Testis (tissue), 5 donors: ENCODE data around the gene CPSF6. TPM values are rescaled to one million over a fixed set of nuclear protein-coding genes. Genes with fewer than 3 reads are reported as not detected.
A peak's percentile ranks its signal among the peaks of the same experiment; 100 is the strongest.
"Not testable (repeated sequence)": the region's sequence is repeated elsewhere in the genome, so short reads cannot be mapped to it uniquely, and the experiment has no call there.

Experiments
- DNase-seq: peaks from one replicate; pipeline ENCODE4 v3.0.0-alpha.2; 2019
- H3K27ac ChIP-seq, 2 donors: fragments of 200-600 bp; sonication (generic); one replicate each; pipeline ENCODE4 v1.5.1; 2019
- H3K27me3 ChIP-seq: fragments of 200-600 bp; sonication (generic); one replicate; pipeline ENCODE4 v1.5.1; 2019
- H3K36me3 ChIP-seq: fragments of 200-600 bp; sonication (generic); one replicate; pipeline ENCODE4 v1.5.1; 2017; ENCODE audit warnings: low read depth; ENCODE audit errors: missing control alignments
- H3K4me1 ChIP-seq: fragments of 200-600 bp; sonication (generic); one replicate; pipeline ENCODE4 v1.5.1; 2019
- H3K4me3 ChIP-seq, 2 donors: fragments of 200-600 bp; sonication (generic); one replicate each; pipeline ENCODE4 v1.5.1; 2017 to 2019
- H3K9me3 ChIP-seq: fragments of 200-600 bp; sonication (generic); one replicate; pipeline ENCODE4 v1.5.1; 2017
- POLR2A ChIP-seq: fragments of 450-650 bp; IDR thresholded peaks from one replicate; pipeline ENCODE4 v1.6.1; 2017; ENCODE audit warnings: antibody characterized with exemption, mild to moderate bottlenecking, moderate library complexity
- WGBS, 2 donors: methylation state at CpG; one replicate each; pipeline ENCODE4 v1.1.5; 2018; 5-methylcytosine and 5-hydroxymethylcytosine counted together
- intact Hi-C: fragments of 100-400 bp; cut with DNase I; formaldehyde crosslinking; loops from one replicate; pipeline ENCODE4 v1.15.1; 2023; ENCODE audit warnings: low total_unique reads
- long read RNA-seq, 2 donors: transcript quantifications; one replicate each; lab custom pipeline, GENCODE V29; 2026
- polyA plus RNA-seq: library from polyadenylated mRNA; stranded (reverse); fragments of 350-450 nt; fragmentation: Illumina TruSeq; extraction: RNeasy Lipid Tissue Mini Kit (QIAGEN cat#74804); gene quantifications from one replicate; pipeline ENCODE4 v1.2.3, GENCODE V29; 2014; ENCODE audit warnings: low read depth, low replicate concordance; ENCODE audit not compliant: insufficient read depth
- total RNA-seq, 2 donors: library from RNA; depleted of rRNA; stranded (reverse); fragments of >200 nt; gene quantifications; one replicate each; pipeline ENCODE4 v1.2.3, GENCODE V29; 2016
- TF ChIP-seq, protein P1 (sequence below), 3 experiments: fragments of 450-650 bp in 2 of 3; fragments of 200-600 bp in 1 of 3; sonication (generic) in 1 of 3; IDR thresholded peaks; one replicate each; pipeline ENCODE4 v1.5.1; 2016 to 2019; ENCODE audit warnings: antibody characterized with exemption in 3 of 3, mild to moderate bottlenecking in 2 of 3, moderate library complexity in 1 of 3

Gene CPSF6, protein sequence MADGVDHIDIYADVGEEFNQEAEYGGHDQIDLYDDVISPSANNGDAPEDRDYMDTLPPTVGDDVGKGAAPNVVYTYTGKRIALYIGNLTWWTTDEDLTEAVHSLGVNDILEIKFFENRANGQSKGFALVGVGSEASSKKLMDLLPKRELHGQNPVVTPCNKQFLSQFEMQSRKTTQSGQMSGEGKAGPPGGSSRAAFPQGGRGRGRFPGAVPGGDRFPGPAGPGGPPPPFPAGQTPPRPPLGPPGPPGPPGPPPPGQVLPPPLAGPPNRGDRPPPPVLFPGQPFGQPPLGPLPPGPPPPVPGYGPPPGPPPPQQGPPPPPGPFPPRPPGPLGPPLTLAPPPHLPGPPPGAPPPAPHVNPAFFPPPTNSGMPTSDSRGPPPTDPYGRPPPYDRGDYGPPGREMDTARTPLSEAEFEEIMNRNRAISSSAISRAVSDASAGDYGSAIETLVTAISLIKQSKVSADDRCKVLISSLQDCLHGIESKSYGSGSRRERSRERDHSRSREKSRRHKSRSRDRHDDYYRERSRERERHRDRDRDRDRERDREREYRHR
- 10 to 100 TPM; 60.9 to 72.2 TPM for total RNA-seq
- 41.2 TPM for polyA plus RNA-seq
- long read RNA-seq, donor 1, full-length matches to known transcripts, result 12 of 38 reads
- long read RNA-seq, donor 1, partial matches to known transcripts, result 26 of 38 reads
- long read RNA-seq, donor 1, other reads (novel, unspliced or antisense), result 0 of 38 reads
- long read RNA-seq, donor 2, full-length matches to known transcripts, result 12 of 21 reads
- long read RNA-seq, donor 2, partial matches to known transcripts, result 9 of 21 reads
- long read RNA-seq, donor 2, other reads (novel, unspliced or antisense), result 0 of 21 reads

DNA sequence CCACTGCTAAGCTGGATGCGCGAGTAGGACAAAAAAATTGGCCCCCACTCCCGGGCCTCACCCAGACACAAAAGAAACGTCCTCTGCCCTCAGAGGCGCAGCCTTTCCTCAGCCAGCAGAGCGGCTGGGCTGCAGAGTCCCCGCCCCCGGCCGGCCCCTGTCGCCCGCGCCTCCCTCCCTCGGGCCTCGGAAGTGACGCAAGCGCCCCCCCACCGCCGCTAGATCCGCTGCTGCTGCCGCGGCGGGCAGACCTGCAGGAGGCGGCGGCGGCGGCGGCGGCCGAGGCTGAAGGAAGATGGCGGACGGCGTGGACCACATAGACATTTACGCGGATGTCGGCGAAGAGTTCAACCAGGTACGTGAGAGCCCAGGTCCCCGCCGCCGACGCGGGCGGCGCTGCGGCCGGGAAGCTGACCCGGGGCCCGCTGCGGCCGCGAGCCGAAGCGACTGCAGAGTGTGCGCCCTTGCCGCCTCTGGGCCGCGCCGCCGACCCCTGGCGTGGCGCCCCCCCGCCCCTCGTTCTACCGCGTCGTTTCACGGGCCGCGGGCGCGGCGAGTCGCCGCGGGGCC lies at the start of gene CPSF6:
TSS of gene CPSF6 (plus strand) at position 218 of the 570 bp plus-strand sequence. CDS start at position 296, 78 bp downstream.
- DNase-seq, result peak; percentile 97
- H3K4me3 ChIP-seq, result peak within 1 kb of the TSS; percentile 93 to 98
- H3K9me3 ChIP-seq, result no peaks in the 10 kb centered on the region
- H3K4me1 ChIP-seq, result peaks cover 29% of the 10 kb centered on the region
- WGBS, 2 donors, result 1% methylated on average over 5 to 72 of the region's 75 CpGs
- H3K36me3 ChIP-seq, result no peaks in the 10 kb centered on the region
- H3K27me3 ChIP-seq, result no peaks in the 10 kb centered on the region
- TF ChIP-seq, protein P1, sequence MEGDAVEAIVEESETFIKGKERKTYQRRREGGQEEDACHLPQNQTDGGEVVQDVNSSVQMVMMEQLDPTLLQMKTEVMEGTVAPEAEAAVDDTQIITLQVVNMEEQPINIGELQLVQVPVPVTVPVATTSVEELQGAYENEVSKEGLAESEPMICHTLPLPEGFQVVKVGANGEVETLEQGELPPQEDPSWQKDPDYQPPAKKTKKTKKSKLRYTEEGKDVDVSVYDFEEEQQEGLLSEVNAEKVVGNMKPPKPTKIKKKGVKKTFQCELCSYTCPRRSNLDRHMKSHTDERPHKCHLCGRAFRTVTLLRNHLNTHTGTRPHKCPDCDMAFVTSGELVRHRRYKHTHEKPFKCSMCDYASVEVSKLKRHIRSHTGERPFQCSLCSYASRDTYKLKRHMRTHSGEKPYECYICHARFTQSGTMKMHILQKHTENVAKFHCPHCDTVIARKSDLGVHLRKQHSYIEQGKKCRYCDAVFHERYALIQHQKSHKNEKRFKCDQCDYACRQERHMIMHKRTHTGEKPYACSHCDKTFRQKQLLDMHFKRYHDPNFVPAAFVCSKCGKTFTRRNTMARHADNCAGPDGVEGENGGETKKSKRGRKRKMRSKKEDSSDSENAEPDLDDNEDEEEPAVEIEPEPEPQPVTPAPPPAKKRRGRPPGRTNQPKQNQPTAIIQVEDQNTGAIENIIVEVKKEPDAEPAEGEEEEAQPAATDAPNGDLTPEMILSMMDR (IDR thresholded peaks at IDR 0.05), result peak in 1 of 3 experiments; percentile 1
- peak; percentile 97 for TF ChIP-seq POLR2A
- intact Hi-C loops, result no loop called here
- H3K27ac ChIP-seq, result peak within 1 kb of the TSS; percentile 94 to 98

DNA sequence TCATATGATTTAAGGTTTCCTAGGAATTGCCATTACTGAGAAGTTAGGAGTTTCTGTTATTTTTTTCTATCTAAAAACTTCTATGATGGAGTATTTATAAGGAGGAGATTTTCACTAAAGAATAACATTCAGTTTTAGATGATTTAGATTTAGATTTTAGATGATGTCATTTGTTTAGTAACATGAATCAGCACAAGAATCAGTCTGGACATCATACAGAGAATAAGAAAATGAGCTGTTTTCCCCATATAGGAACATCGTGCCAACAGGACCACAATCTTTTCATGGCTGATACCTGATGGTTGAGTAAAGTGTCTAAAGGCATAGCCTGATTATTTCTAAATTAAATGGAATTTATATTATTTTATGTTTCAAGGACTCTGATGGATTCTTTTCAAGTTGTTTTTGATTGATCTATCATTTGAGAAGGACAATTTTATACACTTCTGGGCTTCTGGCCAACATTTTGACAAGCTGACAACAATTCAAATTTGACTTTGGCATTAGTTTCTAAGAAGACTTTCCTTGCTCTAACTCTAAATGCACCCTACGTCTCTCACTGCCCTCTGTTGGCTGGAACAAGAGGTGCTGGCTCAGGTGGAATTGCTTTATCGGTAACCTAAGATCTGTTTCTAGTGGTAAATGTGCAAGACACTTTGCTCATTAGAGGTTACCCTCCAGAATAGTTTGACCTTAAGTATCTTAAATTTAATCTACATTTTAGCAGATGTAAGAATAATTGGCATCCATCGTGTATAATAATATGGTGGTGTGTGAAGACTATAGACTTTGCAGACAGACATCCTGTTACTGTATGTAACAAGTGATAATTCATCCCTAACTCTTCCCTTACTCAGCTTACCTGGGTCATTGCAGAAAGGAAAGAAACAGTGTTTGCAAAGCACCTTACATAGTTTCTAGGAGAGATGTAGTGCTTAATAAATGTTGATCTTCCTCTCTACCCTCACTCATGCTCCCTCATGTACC lies 42.8 kb upstream of the CPSF6 start:
- no peaks in the 10 kb centered on the region for H3K27me3 ChIP-seq
- H3K9me3 ChIP-seq, result no peaks in the 10 kb centered on the region
- no peak for TF ChIP-seq POLR2A
- TF ChIP-seq, protein P1 (IDR thresholded peaks at IDR 0.05), result no peak
- DNase-seq, result no peak
- no peak overlapping the region for H3K4me3 ChIP-seq
- 76 to 82% methylated on average over 4 of the region's 4 CpGs for WGBS, 2 donors
- H3K27ac ChIP-seq, result no peak overlapping the region
- intact Hi-C loops, result no loop called here
- H3K4me1 ChIP-seq, result no peaks in the 10 kb centered on the region
- no peaks in the 10 kb centered on the region for H3K36me3 ChIP-seq

DNA sequence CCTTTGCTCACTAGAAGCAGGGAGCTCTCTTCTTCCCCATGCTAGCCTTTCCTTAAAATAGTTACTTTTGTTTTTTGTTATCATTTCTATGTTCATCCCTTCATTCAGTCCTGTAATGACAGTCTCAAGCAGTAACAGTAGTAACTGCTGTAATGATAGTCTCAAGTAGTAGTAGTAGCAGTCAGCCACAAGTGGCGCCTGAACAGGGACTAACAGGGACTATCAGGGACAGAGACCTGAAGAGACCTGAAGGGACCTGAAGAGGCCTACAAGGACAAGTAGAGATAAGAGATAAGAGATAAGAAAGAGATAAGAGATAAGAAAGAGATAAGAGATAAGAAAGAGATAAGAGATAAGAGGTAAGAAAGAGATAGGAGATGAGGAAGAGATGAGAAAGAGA lies 39.4 kb upstream of the CPSF6 start:
- H3K9me3 ChIP-seq, H3K27ac ChIP-seq, intact Hi-C loops, H3K4me3 ChIP-seq, H3K4me1 ChIP-seq, DNase-seq, H3K36me3 ChIP-seq, H3K27me3 ChIP-seq: not testable (repeated sequence)
- WGBS, 2 donors, result 94 to 100% methylated on average over 1 of the region's 1 CpG

DNA sequence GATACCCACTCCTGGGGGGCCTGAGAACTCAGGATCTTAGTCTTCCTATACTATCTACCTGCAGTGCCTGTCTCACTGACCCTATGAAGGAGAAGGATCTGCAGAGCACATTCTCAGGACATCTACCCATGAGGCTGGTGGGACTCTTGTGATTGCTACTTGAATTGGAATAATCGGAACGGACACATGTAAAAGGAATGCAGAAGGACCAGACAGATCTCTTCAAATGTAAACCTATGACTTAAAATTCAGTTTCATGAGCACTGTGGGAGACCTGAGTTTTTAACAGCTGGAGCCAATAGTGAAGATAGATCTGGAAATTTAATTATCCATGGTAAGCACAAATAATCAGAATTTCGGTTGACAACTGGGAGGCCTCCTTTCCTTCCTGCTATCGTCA lies 35.2 kb upstream of the CPSF6 start:
- Histone ChIP-seq H3K27me3 (no peaks in the 10 kb centered on the region), H3K4me1 (no peaks in the 10 kb centered on the region), H3K27ac (no peak overlapping the region), H3K36me3 (no peaks in the 10 kb centered on the region), H3K9me3 (no peaks in the 10 kb centered on the region), H3K4me3 (no peak overlapping the region)
- no peak for DNase-seq
- intact Hi-C loops, result no loop called here
- 78 to 96% methylated on average over 4 of the region's 4 CpGs for WGBS, 2 donors
- TF ChIP-seq, protein P1 (IDR thresholded peaks at IDR 0.05), result no peak
- TF ChIP-seq POLR2A, result no peak
